K562 treated with DMSO at 1 percent for 12 hours (cell line): ENCODE results near the gene IL17RA. TPM values are rescaled to one million over a fixed set of nuclear protein-coding genes. Genes with fewer than 3 reads are reported as not detected.

Source experiments
- total RNA-seq: library from RNA; unstranded; fragments of 300-600 nt; gene quantifications from 2 replicates; pipeline ENCODE4 v1.2.3, GENCODE V29; 2022; ENCODE audit not compliant: insufficient read depth

The IL17RA gene
- 4.6 and 16.3 TPM in 2 replicates for total RNA-seq

DNA sequence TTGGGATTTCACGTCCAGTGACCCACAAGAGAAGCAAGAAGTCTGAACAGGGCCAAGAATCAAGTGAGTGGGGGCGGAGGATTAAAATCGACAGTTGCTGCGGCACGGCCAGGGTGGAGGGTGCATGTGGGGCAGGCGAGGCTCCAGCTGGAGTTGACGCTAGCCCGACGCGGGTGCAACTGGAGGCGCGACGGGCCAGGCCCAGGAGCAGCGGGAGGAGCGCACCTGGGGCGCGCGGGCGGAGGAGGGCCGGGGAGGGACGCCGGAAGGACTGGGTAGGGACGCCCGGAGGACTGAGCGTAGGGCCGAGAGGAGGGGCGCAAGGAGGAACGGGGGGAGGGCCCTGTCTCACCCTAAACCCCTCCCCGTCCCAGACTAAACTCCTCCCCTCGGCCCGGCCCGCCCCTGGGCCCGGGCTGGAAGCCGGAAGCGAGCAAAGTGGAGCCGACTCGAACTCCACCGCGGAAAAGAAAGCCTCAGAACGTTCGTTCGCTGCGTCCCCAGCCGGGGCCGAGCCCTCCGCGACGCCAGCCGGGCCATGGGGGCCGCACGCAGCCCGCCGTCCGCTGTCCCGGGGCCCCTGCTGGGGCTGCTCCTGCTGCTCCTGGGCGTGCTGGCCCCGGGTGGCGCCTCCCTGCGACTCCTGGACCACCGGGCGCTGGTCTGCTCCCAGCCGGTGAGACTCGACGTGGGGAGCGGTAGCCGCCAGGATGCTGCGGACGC is at the start of gene IL17RA:
Gene IL17RA (plus strand): TSS at position 447 of the 723 bp plus-strand sequence. CDS start 92 bp downstream, at position 539.

DNA sequence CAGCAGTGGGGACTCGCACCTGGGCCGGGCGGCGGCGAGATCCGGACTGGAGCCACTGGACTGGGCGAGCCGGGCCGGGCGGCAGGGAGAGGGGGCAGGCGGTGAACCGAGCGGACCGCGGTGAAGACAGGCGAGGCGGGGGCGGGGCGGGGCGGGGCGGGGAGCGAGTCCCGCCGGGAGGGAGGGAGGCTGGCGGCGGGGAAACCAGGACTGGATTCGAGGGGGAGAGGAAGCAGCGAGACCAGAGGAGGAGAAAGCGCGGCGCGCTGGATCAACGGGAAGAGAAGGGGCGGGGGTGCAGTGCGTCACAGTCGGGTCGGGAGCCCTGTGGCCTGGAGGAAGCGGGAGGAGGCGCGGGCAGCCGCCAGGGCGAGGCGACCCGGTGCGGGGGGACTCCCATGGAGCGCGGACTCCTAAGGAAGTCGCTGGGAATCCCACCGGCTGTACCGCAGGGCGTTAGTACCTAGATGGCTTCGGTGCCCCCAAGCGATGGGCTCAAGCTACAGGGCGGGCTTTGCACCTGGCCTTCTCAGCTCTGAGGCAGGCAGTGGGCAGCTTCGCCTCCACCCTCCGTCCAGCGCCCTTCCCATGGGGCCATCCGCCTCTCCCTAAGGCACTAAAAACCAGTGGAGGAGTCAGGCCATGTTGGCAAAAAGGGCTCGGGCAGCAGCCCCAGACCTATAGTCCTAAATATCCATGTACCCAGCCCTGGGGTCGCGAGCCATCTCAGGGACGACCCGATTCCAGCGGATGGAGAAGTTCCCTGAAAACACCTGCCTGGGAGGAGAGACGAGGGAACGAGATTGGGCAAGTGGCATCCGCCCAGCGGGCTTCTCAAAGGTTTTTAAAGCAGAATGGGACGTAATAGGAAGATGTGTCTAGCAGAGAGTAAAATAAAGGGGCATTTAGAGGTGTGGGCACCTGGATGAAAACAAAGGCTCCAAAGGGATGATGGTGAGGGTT is 36.7 kb downstream of the IL17RA start, which contains the start of gene TMEM121B:
Gene TMEM121B (minus strand): TSS at position 128 of the 963 bp plus-strand sequence. CDS start 233 bp downstream, outside the sequence.

DNA sequence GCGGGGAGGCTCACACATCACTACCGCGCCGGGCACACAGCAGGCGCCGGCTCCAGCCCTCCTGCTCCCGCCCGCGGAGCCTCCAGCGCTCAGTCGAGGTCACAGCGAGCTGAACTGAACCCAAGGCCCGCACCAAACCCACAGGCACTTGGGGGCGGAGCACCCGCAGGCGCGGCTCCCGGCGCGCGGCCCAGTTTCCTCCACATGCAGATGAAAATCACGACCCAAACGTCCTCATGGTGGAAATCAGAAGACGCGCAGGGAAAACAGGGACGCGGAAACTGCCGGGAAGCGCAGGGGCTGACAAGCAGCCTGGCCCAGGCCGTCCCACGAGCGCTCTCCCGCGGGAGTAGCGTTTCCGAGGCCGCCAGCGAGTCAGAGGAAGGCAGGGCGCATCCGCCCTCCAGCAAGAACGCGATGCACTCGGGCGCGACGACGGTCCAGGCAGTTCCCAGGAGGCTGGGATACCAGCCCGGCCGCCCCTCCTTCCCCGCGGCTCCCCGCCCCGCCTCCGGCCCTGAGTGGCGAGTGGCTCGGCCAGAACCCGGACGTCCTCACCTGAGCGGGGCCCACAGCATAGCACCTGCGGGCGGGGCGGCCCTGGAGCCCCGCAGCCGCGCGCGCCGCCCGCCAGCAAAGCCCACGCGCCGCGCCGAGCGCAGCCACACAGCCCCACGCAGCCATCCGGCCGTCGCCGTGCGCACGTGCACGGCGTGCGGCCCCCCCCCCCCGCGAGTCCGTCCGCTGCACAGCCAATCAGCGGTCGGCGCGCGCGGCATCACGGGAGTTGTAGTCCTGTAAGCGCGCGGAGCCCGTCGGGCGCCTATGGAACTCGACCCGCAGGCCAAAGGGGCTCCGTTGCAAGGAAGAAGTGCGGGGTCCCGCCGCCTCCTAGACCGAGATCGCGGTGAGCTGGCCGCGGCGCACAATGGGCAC is 74.0 kb downstream of the IL17RA start, which contains the start of gene HDHD5:
Gene HDHD5 (minus strand): TSS at position 710 of the 936 bp plus-strand sequence. CDS start 26 bp downstream, at position 684.

Other genes with a start within 250 kb of the IL17RA start
- gene GAB4, start 76.8 kb upstream of the IL17RA start, total RNA-seq: not detected in 2 replicates
- not detected in 2 replicates for gene TMEM121B, start 36.4 kb downstream of the IL17RA start, total RNA-seq
- gene HDHD5, start 74.3 kb downstream of the IL17RA start, total RNA-seq: 15.6 and 16.4 TPM in 2 replicates
- gene ADA2, start 134.4 kb downstream of the IL17RA start, total RNA-seq: not detected in 2 replicates